IMR-90 (cell line): Measurements from ENCODE around the gene FOCAD. TPM values are rescaled to one million over a fixed set of nuclear protein-coding genes. Genes with fewer than 3 reads are reported as not detected.

Source experiments
- ATAC-seq: fragments of 200-7000 bp; cut with Tn5 transposase; 2 replicates; pipeline ENCODE4 v1.9.1; 2020; ENCODE audit warnings: low read depth, mild to moderate bottlenecking, moderate library complexity
- BruUV-seq: library from RNA; stranded (reverse); fragments of 400-500 nt; replicated peaks from 2 replicates; lab custom pipeline; 2021; lab: Mats Ljungman, UMichigan
- CTCF ChIA-PET: fragments of 300-600 bp; formaldehyde crosslinking; extraction: SDS; loops from one replicate; lab custom pipeline; 2021; ENCODE audit warnings: antibody characterized with exemption; lab: Yijun Ruan, JAX
- POLR2A ChIA-PET: fragments of 300-600 bp; sonication (Branson Sonifier 250); formaldehyde crosslinking; loops from one replicate; lab custom pipeline; 2022; ENCODE audit warnings: antibody characterized with exemption; ENCODE audit not compliant: unreplicated experiment; lab: Charles Lee
- DNase-seq: peaks from one replicate; pipeline ENCODE4 v3.0.0; 2013
- H2AFZ ChIP-seq: replicated peaks from 2 replicates; pipeline ENCODE3; 2013; ENCODE audit warnings: low read length, mild to moderate bottlenecking; ENCODE audit not compliant: poor library complexity
- H2AK5ac ChIP-seq: 2 replicates; pipeline ENCODE4 v1.6.1; 2013; ENCODE audit warnings: low read depth, low read length, inconsistent platforms
- H2AK9ac ChIP-seq: replicated peaks from 2 replicates; pipeline ENCODE3; 2013; ENCODE audit warnings: mild to moderate bottlenecking, low read depth, low read length, moderate library complexity; ENCODE audit not compliant: poor library complexity
- H2BK120ac ChIP-seq: 2 replicates; pipeline ENCODE4 v1.6.1; 2013; ENCODE audit warnings: low read depth, low read length, inconsistent platforms
- H2BK15ac ChIP-seq: 3 replicates; pipeline ENCODE4 v1.6.1; 2013; ENCODE audit warnings: low read depth, low read length, inconsistent platforms
- H2BK20ac ChIP-seq: 2 replicates; pipeline ENCODE4 v1.6.1; 2013; ENCODE audit warnings: low read depth, mild to moderate bottlenecking, inconsistent platforms, low read length, moderate library complexity
- H2BK5ac ChIP-seq: 2 replicates; pipeline ENCODE4 v1.6.1; 2013; ENCODE audit warnings: mild to moderate bottlenecking, low read depth, low read length, inconsistent platforms; ENCODE audit not compliant: poor library complexity, severe bottlenecking
- H3K14ac ChIP-seq: replicated peaks from 2 replicates; pipeline ENCODE4 v1.6.1; 2013; ENCODE audit warnings: low read depth, low read length, inconsistent platforms
- H3K18ac ChIP-seq: 2 replicates; pipeline ENCODE4 v1.6.1; 2013; ENCODE audit warnings: low read depth, low read length, control low read depth
- H3K23ac ChIP-seq: 2 replicates; pipeline ENCODE4 v1.6.1; 2013; ENCODE audit warnings: low read depth, low read length, inconsistent platforms
- H3K27ac ChIP-seq: 2 replicates; pipeline ENCODE4 v1.5.1; 2013; ENCODE audit warnings: mild to moderate bottlenecking, control low read depth, low read length; ENCODE audit not compliant: insufficient read depth
- H3K27me3 ChIP-seq: 2 replicates; pipeline ENCODE4 v1.6.1; 2013; ENCODE audit warnings: low read length; ENCODE audit not compliant: control insufficient read depth, insufficient read depth
- H3K36me3 ChIP-seq: 2 replicates; pipeline ENCODE4 v1.6.1; 2013; ENCODE audit warnings: low read length, mixed read lengths; ENCODE audit not compliant: control insufficient read depth, insufficient read depth
- H3K4ac ChIP-seq: 2 replicates; pipeline ENCODE4 v1.6.1; 2013; ENCODE audit warnings: low read depth, low read length, inconsistent platforms
- H3K4me1 ChIP-seq: 2 replicates; pipeline ENCODE4 v1.6.1; 2013; ENCODE audit warnings: low read length, mixed read lengths; ENCODE audit not compliant: control insufficient read depth, insufficient read depth
- H3K4me2 ChIP-seq: 2 replicates; pipeline ENCODE4 v1.6.1; 2013; ENCODE audit warnings: low read depth, mild to moderate bottlenecking, control low read depth, low read length, moderate library complexity
- H3K4me3 ChIP-seq: 2 replicates; pipeline ENCODE4 v1.5.1; 2013; ENCODE audit warnings: low read depth, mild to moderate bottlenecking, control low read depth, low read length, moderate library complexity; ENCODE audit not compliant: insufficient read depth
- H3K56ac ChIP-seq: 2 replicates; pipeline ENCODE4 v1.6.1; 2013; ENCODE audit warnings: low read length, inconsistent platforms; ENCODE audit not compliant: insufficient read depth; ENCODE audit errors: extremely low read depth
- H3K79me1 ChIP-seq, 2 experiments: 2 replicates each; pipeline ENCODE4 v1.6.1; 2013; ENCODE audit warnings: low read length in 2 of 2, inconsistent platforms in 1 of 2, low read depth in 1 of 2
- H3K9ac ChIP-seq: 2 replicates; pipeline ENCODE4 v1.6.1; 2013; ENCODE audit warnings: low read depth, low read length, control low read depth
- H3K9me1 ChIP-seq: 2 replicates; pipeline ENCODE4 v1.6.1; 2013; ENCODE audit warnings: low read length, inconsistent platforms; ENCODE audit not compliant: insufficient read depth
- H3K9me3 ChIP-seq: 2 replicates; pipeline ENCODE4 v1.6.1; 2013; ENCODE audit warnings: low read length; ENCODE audit not compliant: control insufficient read depth, insufficient read depth
- H4K20me1 ChIP-seq: 2 replicates; pipeline ENCODE4 v1.6.1; 2013; ENCODE audit warnings: low read length, inconsistent platforms; ENCODE audit not compliant: insufficient read depth
- H4K5ac ChIP-seq: 2 replicates; pipeline ENCODE4 v1.6.1; 2013; ENCODE audit warnings: mild to moderate bottlenecking, low read depth, low read length, control low read depth
- H4K8ac ChIP-seq, 2 experiments: 2 replicates each; pipeline ENCODE4 v1.6.1; 2013; ENCODE audit warnings: low read depth in 2 of 2, low read length in 2 of 2, control low read depth in 1 of 2, inconsistent platforms in 1 of 2
- H4K91ac ChIP-seq: 2 replicates; pipeline ENCODE4 v1.6.1; 2013; ENCODE audit warnings: low read depth, low read length, inconsistent platforms; ENCODE audit not compliant: insufficient read depth
- BHLHE40 ChIP-seq: fragments of 150-350 bp; IDR thresholded peaks from 2 replicates; pipeline ENCODE4 v1.6.1; 2016; ENCODE audit warnings: mild to moderate bottlenecking, low read depth, low read length
- CEBPB ChIP-seq: IDR thresholded peaks from 2 replicates; pipeline ENCODE4 v1.6.1; 2012; ENCODE audit warnings: low read depth, low read length, improper control_type of control experiment
- CHD1 ChIP-seq: IDR thresholded peaks from 2 replicates; pipeline ENCODE4 v1.6.1; 2012; ENCODE audit warnings: low read depth, low read length, improper control_type of control experiment
- CTCF ChIP-seq: conservative IDR thresholded peaks from 2 replicates; pipeline ENCODE4 v1.5.1; 2012; ENCODE audit warnings: mild to moderate bottlenecking, low read depth, low read length, improper control_type of control experiment
- ELK1 ChIP-seq: fragments of 150-350 bp; IDR thresholded peaks from 2 replicates; pipeline ENCODE4 v1.6.1; 2016; ENCODE audit warnings: low read depth, mild to moderate bottlenecking, low read length, moderate library complexity, borderline replicate concordance
- FOS ChIP-seq: fragments of 150-350 bp; IDR thresholded peaks from 2 replicates; pipeline ENCODE4 v1.6.1; 2016; ENCODE audit warnings: low read depth, low read length
- MAFK ChIP-seq: IDR thresholded peaks from 2 replicates; pipeline ENCODE4 v1.6.1; 2012; ENCODE audit warnings: low read depth, low read length, improper control_type of control experiment
- MAZ ChIP-seq: IDR thresholded peaks from 2 replicates; pipeline ENCODE4 v1.6.1; 2012; ENCODE audit warnings: low read depth, mild to moderate bottlenecking, low read length, improper control_type of control experiment, moderate library complexity, borderline replicate concordance
- MXI1 ChIP-seq: IDR thresholded peaks from 2 replicates; pipeline ENCODE4 v1.6.1; 2012; ENCODE audit warnings: low read depth, mild to moderate bottlenecking, low read length, moderate library complexity, borderline replicate concordance
- NFE2L2 ChIP-seq: fragments of 150-350 bp; IDR thresholded peaks from 2 replicates; pipeline ENCODE4 v1.6.1; 2016; ENCODE audit warnings: low read depth, mild to moderate bottlenecking, low read length
- POLR2A ChIP-seq: IDR thresholded peaks from 2 replicates; pipeline ENCODE4 v1.6.1; 2012; ENCODE audit warnings: mild to moderate bottlenecking, low read depth, low read length
- RAD21 ChIP-seq: IDR thresholded peaks from 2 replicates; pipeline ENCODE4 v1.6.1; 2012; ENCODE audit warnings: low read length, improper control_type of control experiment
- RCOR1 ChIP-seq: IDR thresholded peaks from 2 replicates; pipeline ENCODE4 v1.6.1; 2012; ENCODE audit warnings: mild to moderate bottlenecking, low read length, improper control_type of control experiment; ENCODE audit not compliant: insufficient replicate concordance
- RFX5 ChIP-seq: IDR thresholded peaks from 2 replicates; pipeline ENCODE4 v1.8.0; 2012; ENCODE audit warnings: low read depth, mild to moderate bottlenecking, low read length, moderate library complexity
- SMC3 ChIP-seq: fragments of 150-350 bp; IDR thresholded peaks from 2 replicates; pipeline ENCODE4 v1.6.1; 2016; ENCODE audit warnings: low read depth, mild to moderate bottlenecking, antibody characterized with exemption, low read length, moderate library complexity
- USF2 ChIP-seq: fragments of 150-350 bp; IDR thresholded peaks from 2 replicates; pipeline ENCODE4 v1.6.1; 2017; ENCODE audit warnings: mild to moderate bottlenecking, antibody characterized with exemption, low read length, low read depth
- WGBS, 2 experiments: methylation state at CpG; one replicate each; pipeline versions ENCODE4 v1.1.5 to v1.1.7; 2013; ENCODE audit warnings: missing lambda C conversion rate in 2 of 2; ENCODE audit not compliant: insufficient read length in 1 of 2; ENCODE audit errors: extremely low coverage in 2 of 2; 5-methylcytosine and 5-hydroxymethylcytosine counted together
- dilution Hi-C: fragments of 300-500 bp; cut with HindIII; formaldehyde crosslinking; loops from one replicate; pipeline ENCODE4 v1.14.3; 2018; ENCODE audit warnings: low sequenced_read_pairs; ENCODE audit not compliant: unreplicated experiment
- in situ Hi-C: fragments of 300-500 bp; cut with MboI; formaldehyde crosslinking; loops from 3 replicates; pipeline ENCODE4 v1.14.3; 2019; ENCODE audit warnings: low sequenced_read_pairs, inconsistent platforms, mixed read lengths
- intact Hi-C: fragments of 100-400 bp; cut with micrococcal nuclease; formaldehyde crosslinking; loops from 2 replicates; pipeline ENCODE4 v1.10.0; 2022
- polyA plus RNA-seq, 3 experiments: library from polyadenylated mRNA; depleted of rRNA; stranded (reverse); fragments of >200 nt; gene quantifications; 2 replicates each; pipeline ENCODE4 v1.2.3, GENCODE V29; 2012; ENCODE audit warnings: low replicate concordance in 1 of 3
- total RNA-seq: library from RNA; depleted of rRNA; stranded (reverse); fragments of >200 nt; gene quantifications from 2 replicates; pipeline ENCODE4 v1.2.3, GENCODE V29; 2012

Gene FOCAD
- total and polyA plus RNA-seq, 2 of the 4 experiments (the other 2 are of a cell fraction), result 28.8 to 91.2 TPM

DNA sequence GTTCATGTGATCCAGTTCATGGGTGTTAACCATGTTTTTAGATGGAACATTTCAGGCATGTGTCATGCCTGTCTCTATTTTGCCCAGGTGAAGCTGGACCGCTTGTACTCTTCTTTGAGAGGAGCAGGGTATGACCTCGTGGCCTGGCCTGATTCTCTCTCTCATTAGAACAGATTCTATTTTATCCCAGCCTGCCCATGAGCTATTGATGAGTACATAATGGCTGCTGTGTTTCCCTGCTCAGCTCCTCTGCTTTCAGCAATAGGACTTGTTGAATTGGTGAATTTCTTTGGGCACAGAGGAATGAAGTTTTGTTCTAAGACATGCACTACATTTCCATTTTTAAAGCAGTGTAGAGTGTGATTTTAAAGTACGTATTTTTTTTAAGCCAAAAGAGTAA, 261.2 kb downstream of the FOCAD start:
- Histone ChIP-seq H4K20me1 (no peaks in the 10 kb centered on the region; the same call in 1 of the 2 replicates), H3K9me3 (no peaks in the 10 kb centered on the region), H2AFZ (no peak overlapping the region), H3K79me1 (no peaks in the 10 kb centered on the region), H3K9me1 (no peaks in the 10 kb centered on the region), H2AK9ac (no peak overlapping the region), H2AK5ac (no peak overlapping the region), H3K23ac (no peak overlapping the region), H3K4me3 (no peak overlapping the region), H4K91ac (no peak overlapping the region), H3K56ac (no peak overlapping the region), H2BK15ac (no peak overlapping the region), H3K4ac (no peak overlapping the region), H2BK5ac (no peak overlapping the region), H3K36me3 (peaks cover 5% of the 10 kb centered on the region), H3K18ac (no peak overlapping the region), H2BK120ac (no peak overlapping the region), H3K27me3 (no peaks in the 10 kb centered on the region), H3K27ac (no peak overlapping the region), H3K4me1 (no peaks in the 10 kb centered on the region), H4K8ac (no peak overlapping the region), H3K4me2 (no peak overlapping the region), H3K14ac (no peak overlapping the region), H4K5ac (no peak overlapping the region), H2BK20ac (no peak overlapping the region), H3K9ac (no peak overlapping the region)
- ChIA-PET CTCF (no interaction called here), POLR2A (no interaction called here)
- ATAC-seq (no peak), DNase-seq (no peak)
- no CpG with 5 or more reads among the region's 3 CpGs for WGBS, 2 experiments
- intact Hi-C loops (loop anchor here (10.0 kb wide), 1 partner anchor 510 kb away; no protein-coding TSS in a partner anchor), dilution Hi-C loops (loop anchor here (25.0 kb wide), 1 partner anchor 583 kb away; no protein-coding TSS in a partner anchor), in situ Hi-C loops (loop anchor here (10.0 kb wide), 2 partner anchors 590 to 1020 kb away; no protein-coding TSS in a partner anchor)
- no TSS peak for BruUV-seq
- TF ChIP-seq POLR2A, result no peak
- no peak for TF ChIP-seq CTCF
- no peak for TF ChIP-seq RCOR1
- TF ChIP-seq MXI1, result no peak
- no peak for TF ChIP-seq CEBPB
- no peak for TF ChIP-seq RFX5
- no peak for TF ChIP-seq NFE2L2
- TF ChIP-seq CHD1, result no peak
- no peak for TF ChIP-seq MAFK
- TF ChIP-seq SMC3, result no peak
- no peak for TF ChIP-seq USF2
- TF ChIP-seq MAZ, result no peak
- TF ChIP-seq ELK1, result no peak
- no peak for TF ChIP-seq FOS
- no peak for TF ChIP-seq BHLHE40
- no peak for TF ChIP-seq RAD21
